ENCODE measurements around the gene PVR.
A peak's percentile ranks its signal among the peaks of the same experiment; 100 is the strongest.
"Not testable (repeated sequence)": the region's sequence is repeated elsewhere in the genome, so short reads cannot be mapped to it uniquely, and the experiment has no call there.

Gene PVR

DNA sequence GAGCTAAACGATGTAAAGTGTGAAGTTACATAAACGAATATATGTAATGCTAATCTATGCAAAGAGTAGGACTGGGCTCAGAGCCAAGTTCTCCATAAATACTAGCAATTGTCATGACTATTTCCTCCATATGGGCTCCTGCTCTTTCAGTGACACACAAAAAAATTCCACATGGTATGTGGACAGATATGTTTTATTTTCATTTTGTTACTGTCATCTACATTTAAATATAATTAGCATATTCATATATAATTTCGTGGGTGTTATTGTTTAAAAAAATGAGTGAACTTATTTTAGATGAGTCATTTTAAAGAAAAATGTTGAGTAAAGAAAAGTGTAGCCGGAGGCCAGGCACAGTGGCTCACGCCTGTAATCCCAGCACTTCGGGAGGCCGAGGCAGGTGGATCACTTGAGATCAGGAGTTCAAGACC is 35.3 kb upstream of the PVR start:
- TF ChIP-seq POLR2AphosphoS5 (IDR thresholded peaks at IDR 0.05; ENCODE audit: low read depth) (no peak), GABPA (IDR thresholded peaks at IDR 0.05; ENCODE audit: low read depth) (no peak), SPI1 (IDR thresholded peaks at IDR 0.05; ENCODE audit: borderline replicate concordance, low read depth) (no peak)
- TF ChIP-seq, protein P1, sequence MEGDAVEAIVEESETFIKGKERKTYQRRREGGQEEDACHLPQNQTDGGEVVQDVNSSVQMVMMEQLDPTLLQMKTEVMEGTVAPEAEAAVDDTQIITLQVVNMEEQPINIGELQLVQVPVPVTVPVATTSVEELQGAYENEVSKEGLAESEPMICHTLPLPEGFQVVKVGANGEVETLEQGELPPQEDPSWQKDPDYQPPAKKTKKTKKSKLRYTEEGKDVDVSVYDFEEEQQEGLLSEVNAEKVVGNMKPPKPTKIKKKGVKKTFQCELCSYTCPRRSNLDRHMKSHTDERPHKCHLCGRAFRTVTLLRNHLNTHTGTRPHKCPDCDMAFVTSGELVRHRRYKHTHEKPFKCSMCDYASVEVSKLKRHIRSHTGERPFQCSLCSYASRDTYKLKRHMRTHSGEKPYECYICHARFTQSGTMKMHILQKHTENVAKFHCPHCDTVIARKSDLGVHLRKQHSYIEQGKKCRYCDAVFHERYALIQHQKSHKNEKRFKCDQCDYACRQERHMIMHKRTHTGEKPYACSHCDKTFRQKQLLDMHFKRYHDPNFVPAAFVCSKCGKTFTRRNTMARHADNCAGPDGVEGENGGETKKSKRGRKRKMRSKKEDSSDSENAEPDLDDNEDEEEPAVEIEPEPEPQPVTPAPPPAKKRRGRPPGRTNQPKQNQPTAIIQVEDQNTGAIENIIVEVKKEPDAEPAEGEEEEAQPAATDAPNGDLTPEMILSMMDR (IDR thresholded peaks at IDR 0.05; ENCODE audit: insufficient read depth, low read length), result no peak
- TF ChIP-seq, protein P2, sequence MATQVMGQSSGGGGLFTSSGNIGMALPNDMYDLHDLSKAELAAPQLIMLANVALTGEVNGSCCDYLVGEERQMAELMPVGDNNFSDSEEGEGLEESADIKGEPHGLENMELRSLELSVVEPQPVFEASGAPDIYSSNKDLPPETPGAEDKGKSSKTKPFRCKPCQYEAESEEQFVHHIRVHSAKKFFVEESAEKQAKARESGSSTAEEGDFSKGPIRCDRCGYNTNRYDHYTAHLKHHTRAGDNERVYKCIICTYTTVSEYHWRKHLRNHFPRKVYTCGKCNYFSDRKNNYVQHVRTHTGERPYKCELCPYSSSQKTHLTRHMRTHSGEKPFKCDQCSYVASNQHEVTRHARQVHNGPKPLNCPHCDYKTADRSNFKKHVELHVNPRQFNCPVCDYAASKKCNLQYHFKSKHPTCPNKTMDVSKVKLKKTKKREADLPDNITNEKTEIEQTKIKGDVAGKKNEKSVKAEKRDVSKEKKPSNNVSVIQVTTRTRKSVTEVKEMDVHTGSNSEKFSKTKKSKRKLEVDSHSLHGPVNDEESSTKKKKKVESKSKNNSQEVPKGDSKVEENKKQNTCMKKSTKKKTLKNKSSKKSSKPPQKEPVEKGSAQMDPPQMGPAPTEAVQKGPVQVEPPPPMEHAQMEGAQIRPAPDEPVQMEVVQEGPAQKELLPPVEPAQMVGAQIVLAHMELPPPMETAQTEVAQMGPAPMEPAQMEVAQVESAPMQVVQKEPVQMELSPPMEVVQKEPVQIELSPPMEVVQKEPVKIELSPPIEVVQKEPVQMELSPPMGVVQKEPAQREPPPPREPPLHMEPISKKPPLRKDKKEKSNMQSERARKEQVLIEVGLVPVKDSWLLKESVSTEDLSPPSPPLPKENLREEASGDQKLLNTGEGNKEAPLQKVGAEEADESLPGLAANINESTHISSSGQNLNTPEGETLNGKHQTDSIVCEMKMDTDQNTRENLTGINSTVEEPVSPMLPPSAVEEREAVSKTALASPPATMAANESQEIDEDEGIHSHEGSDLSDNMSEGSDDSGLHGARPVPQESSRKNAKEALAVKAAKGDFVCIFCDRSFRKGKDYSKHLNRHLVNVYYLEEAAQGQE (IDR thresholded peaks at IDR 0.05; ENCODE audit: insufficient replicate concordance, low read depth), result no peak
- no peak for DNase-seq (ENCODE audit: low read depth in 1 of 2, low spot score in 1 of 2)
- no peaks in the 10 kb centered on the region for H3K27me3 ChIP-seq (ENCODE audit: insufficient read depth, poor library complexity, severe bottlenecking)
- H3K27ac ChIP-seq (replicated peaks), result no peak overlapping the region
- no peak overlapping the region for H3K4me3 ChIP-seq (replicated peaks; ENCODE audit: insufficient read depth, low read length)

DNA sequence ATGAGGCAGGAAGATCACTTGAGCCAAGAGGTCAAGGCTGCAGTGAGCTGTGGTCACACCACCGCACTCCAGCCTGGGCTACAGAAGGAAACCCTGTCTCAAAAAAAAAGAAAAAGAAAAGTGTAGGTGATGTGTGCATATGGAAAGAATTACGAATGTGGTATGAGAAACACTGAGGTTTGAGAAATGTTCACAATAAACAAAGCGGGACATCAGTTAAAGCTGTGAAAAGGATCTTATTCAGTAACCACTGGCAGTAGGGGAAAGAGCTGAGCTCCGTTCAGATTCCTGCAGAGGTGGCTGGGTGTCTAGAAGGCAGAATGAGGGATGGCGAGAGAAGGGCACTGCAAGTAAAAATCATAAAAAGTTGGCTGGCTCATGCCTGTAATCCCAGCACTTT is 34.5 kb upstream of the PVR start:
- TF ChIP-seq POLR2AphosphoS5 (IDR thresholded peaks at IDR 0.05; ENCODE audit: low read depth), result no peak
- TF ChIP-seq GABPA (IDR thresholded peaks at IDR 0.05; ENCODE audit: low read depth), result no peak
- no peak for TF ChIP-seq SPI1 (IDR thresholded peaks at IDR 0.05; ENCODE audit: borderline replicate concordance, low read depth)
- TF ChIP-seq, protein P2 (IDR thresholded peaks at IDR 0.05; ENCODE audit: insufficient replicate concordance, low read depth), result no peak
- TF ChIP-seq, protein P1 (IDR thresholded peaks at IDR 0.05; ENCODE audit: insufficient read depth, low read length), result no peak
- no peak for DNase-seq (ENCODE audit: low read depth in 1 of 2, low spot score in 1 of 2)
- H3K27me3 ChIP-seq (ENCODE audit: insufficient read depth, poor library complexity, severe bottlenecking), result no peaks in the 10 kb centered on the region
- no peak overlapping the region for H3K4me3 ChIP-seq (replicated peaks; ENCODE audit: insufficient read depth, low read length)
- H3K27ac ChIP-seq (replicated peaks), result no peak overlapping the region

DNA sequence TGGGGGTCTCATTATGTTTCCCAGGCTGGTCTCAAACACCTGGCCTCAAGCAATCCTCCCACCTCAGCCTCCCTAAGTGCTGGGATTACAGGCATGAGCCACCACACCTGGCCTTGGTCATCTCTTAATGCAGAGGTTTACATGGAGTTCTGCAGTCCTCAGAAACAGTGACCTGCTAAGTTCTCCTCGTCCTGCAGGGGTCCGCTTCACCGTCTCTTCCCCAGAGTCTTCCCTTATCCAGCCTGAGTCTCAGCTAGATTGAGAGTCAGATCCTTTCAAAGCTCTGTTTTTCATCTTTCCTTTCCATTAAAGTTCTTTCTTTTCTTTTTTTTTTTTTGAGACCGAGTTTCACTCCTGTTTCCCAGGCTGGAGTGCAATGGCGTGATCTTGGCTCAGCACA is 33.2 kb upstream of the PVR start:
- TF ChIP-seq, protein P1 (IDR thresholded peaks at IDR 0.05; ENCODE audit: insufficient read depth, low read length), result peak; percentile 9
- H3K27me3 ChIP-seq (ENCODE audit: insufficient read depth, poor library complexity, severe bottlenecking), result not testable (repeated sequence)
- DNase-seq (ENCODE audit: low read depth in 1 of 2, low spot score in 1 of 2), result peak in 1 of 2 experiments; percentile 36

DNA sequence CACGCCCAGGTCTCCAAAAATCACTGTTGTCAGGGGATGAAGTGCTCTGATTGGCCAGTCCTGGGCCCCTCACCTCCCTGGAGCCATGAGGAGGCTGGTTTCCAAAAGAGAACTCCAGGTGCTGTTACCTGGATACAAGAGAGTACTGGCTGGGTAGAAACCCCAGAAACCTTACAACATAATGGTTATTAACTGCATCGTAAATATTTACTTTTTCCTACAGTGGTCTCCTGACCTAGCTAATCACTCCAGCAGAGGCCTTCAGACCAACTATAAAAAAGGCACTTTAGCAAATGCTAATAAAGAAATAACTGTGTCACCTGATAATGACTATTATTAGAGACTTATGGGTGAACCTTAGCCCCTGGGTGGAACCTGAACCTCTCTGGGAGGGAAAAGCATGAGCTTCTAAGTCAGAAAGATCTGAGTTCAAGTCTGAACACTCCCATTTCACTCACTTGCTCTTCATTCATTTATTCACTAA is 31.9 kb upstream of the PVR start:
- Histone ChIP-seq H3K27me3 (ENCODE audit: insufficient read depth, poor library complexity, severe bottlenecking) (no peaks in the 10 kb centered on the region), H3K27ac (replicated peaks) (no peak overlapping the region), H3K4me3 (replicated peaks; ENCODE audit: insufficient read depth, low read length) (no peak overlapping the region)
- TF ChIP-seq SPI1 (IDR thresholded peaks at IDR 0.05; ENCODE audit: borderline replicate concordance, low read depth), result no peak
- no peak for TF ChIP-seq POLR2AphosphoS5 (IDR thresholded peaks at IDR 0.05; ENCODE audit: low read depth)
- TF ChIP-seq GABPA (IDR thresholded peaks at IDR 0.05; ENCODE audit: low read depth), result no peak
- TF ChIP-seq, protein P2 (IDR thresholded peaks at IDR 0.05; ENCODE audit: insufficient replicate concordance, low read depth), result no peak
- TF ChIP-seq, protein P1 (IDR thresholded peaks at IDR 0.05; ENCODE audit: insufficient read depth, low read length), result no peak
- no peak for DNase-seq (ENCODE audit: low read depth in 1 of 2, low spot score in 1 of 2)

More for the DNA sequence above, 33.2 kb upstream of the PVR start:
- not testable (repeated sequence) for H3K4me3 ChIP-seq (replicated peaks; ENCODE audit: insufficient read depth, low read length); H3K27ac ChIP-seq (replicated peaks)
